ENCODE measurements around the gene NTN5.

GRCh38 chr19:48632692-48633147, 40.1 kb downstream of the NTN5 start:
- TF ChIP-seq POLR2A (IDR thresholded peaks at IDR 0.05) (no peak), CTCF (IDR thresholded peaks at IDR 0.05) (no peak)

All from vagina (tissue), 2 donors.